Gastrocnemius medialis (tissue), 4 donors: Measurements from ENCODE around the gene CRACDL. TPM values are rescaled to one million over a fixed set of nuclear protein-coding genes. Genes with fewer than 3 reads are reported as not detected.

ENCODE experiments used
- ATAC-seq, 2 donors: fragments of 150-250 bp; one replicate each; pipeline ENCODE4 v1.9.1; 2016
- DNase-seq, 2 donors: peaks; one replicate each; pipeline ENCODE4 v3.0.0-alpha.2; 2019
- H3K27ac ChIP-seq, 4 donors: fragments of 200-600 bp; sonication (generic); 1 replicate in 1 of 4; 2 replicates in 3 of 4; pipeline ENCODE4 v1.5.1; 2016 to 2018; ENCODE audit warnings: mild to moderate bottlenecking in 2 of 4, moderate library complexity in 1 of 4
- H3K27me3 ChIP-seq, 3 donors: fragments of 200-600 bp; sonication (generic) in 2 of 3; 1 replicate in 1 of 3; 2 replicates in 2 of 3; pipeline versions ENCODE4 v1.5.1 to v1.6.0; 2016 to 2019; ENCODE audit warnings: mild to moderate bottlenecking in 1 of 3, moderate library complexity in 1 of 3
- H3K36me3 ChIP-seq, 2 donors: fragments of 200-600 bp; sonication (generic) in 1 of 2; one replicate each; pipeline ENCODE4 v1.5.1; 2017 to 2018
- H3K4me1 ChIP-seq, 2 donors: fragments of 200-600 bp; sonication (generic) in 1 of 2; one replicate each; pipeline ENCODE4 v1.5.1; 2016 to 2017; ENCODE audit warnings: mild to moderate bottlenecking in 2 of 2
- H3K4me3 ChIP-seq, 4 donors: fragments of 200-600 bp; sonication (generic) in 3 of 4; 1 replicate in 1 of 4; 2 replicates in 3 of 4; pipeline ENCODE4 v1.5.1; 2016 to 2019; ENCODE audit warnings: mild to moderate bottlenecking in 2 of 4
- H3K9me3 ChIP-seq, 3 donors: fragments of 200-600 bp; sonication (generic) in 2 of 3; 1 replicate in 1 of 3; 2 replicates in 2 of 3; pipeline ENCODE4 v1.5.1; 2016 to 2019
- POLR2A ChIP-seq, 2 donors: fragments of 450-650 bp; IDR thresholded peaks; one replicate each; pipeline ENCODE4 v1.6.1; 2017; ENCODE audit warnings: antibody characterized with exemption in 2 of 2, mild to moderate bottlenecking in 2 of 2, moderate library complexity in 2 of 2
- in situ Hi-C, 4 donors: fragments of 200-750 bp; cut with MboI; loops; one replicate each; pipeline versions ENCODE4 v1.15.0 to v1.8.0; 2017; ENCODE audit warnings: low sequenced_read_pairs in 4 of 4
- intact Hi-C: fragments of 100-400 bp; cut with DNase I; formaldehyde crosslinking; loops from one replicate; pipeline ENCODE4 v1.15.1; 2023; ENCODE audit warnings: low total_unique reads
- total RNA-seq, 4 donors: library from RNA; depleted of rRNA; stranded (reverse); fragments of >200 nt; gene quantifications; one replicate each; pipeline versions ENCODE4 v1.1.0 to v1.2.3, GENCODE V29; 2016
- TF ChIP-seq, protein P1 (sequence below), 5 experiments: fragments of 450-650 bp in 3 of 5; fragments of 200-600 bp in 2 of 5; sonication (generic) in 2 of 5; IDR thresholded peaks in 4 of 5; conservative IDR thresholded peaks in 1 of 5; 1 replicate in 4 of 5; 2 replicates in 1 of 5; pipeline ENCODE4 v1.5.1; 2016 to 2019; ENCODE audit warnings: antibody characterized with exemption in 5 of 5, mild to moderate bottlenecking in 3 of 5, moderate library complexity in 3 of 5

CRACDL gene
- total RNA-seq, 4 donors from 2014 or later, result 0.71 to 18.2 (median 2.9) TPM

GRCh38 chr2:98787700-98788099 is 148.3 kb downstream of the CRACDL start:
- ATAC-seq (no peak), DNase-seq (no peak)
- intact Hi-C loops (no loop called here), in situ Hi-C loops (no loop called here)
- no peak for TF ChIP-seq POLR2A (IDR thresholded peaks at IDR 0.05)
- TF ChIP-seq, protein P1, sequence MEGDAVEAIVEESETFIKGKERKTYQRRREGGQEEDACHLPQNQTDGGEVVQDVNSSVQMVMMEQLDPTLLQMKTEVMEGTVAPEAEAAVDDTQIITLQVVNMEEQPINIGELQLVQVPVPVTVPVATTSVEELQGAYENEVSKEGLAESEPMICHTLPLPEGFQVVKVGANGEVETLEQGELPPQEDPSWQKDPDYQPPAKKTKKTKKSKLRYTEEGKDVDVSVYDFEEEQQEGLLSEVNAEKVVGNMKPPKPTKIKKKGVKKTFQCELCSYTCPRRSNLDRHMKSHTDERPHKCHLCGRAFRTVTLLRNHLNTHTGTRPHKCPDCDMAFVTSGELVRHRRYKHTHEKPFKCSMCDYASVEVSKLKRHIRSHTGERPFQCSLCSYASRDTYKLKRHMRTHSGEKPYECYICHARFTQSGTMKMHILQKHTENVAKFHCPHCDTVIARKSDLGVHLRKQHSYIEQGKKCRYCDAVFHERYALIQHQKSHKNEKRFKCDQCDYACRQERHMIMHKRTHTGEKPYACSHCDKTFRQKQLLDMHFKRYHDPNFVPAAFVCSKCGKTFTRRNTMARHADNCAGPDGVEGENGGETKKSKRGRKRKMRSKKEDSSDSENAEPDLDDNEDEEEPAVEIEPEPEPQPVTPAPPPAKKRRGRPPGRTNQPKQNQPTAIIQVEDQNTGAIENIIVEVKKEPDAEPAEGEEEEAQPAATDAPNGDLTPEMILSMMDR (IDR thresholded peaks at IDR 0.05 in 4 of 5, conservative IDR thresholded peaks at IDR 0.05 in 1 of 5), result no peak
- no peak overlapping the region for H3K27ac ChIP-seq
- no peaks in the 10 kb centered on the region for H3K27me3 ChIP-seq
- peaks cover 0 to 5% (median 0%) of the 10 kb centered on the region in 3 donors for H3K9me3 ChIP-seq
- H3K36me3 ChIP-seq, result no peaks in the 10 kb centered on the region
- no peaks in the 10 kb centered on the region for H3K4me1 ChIP-seq
- no peak overlapping the region for H3K4me3 ChIP-seq

- Histone ChIP-seq H3K9me3 (peaks cover 0 to 5% (median 0%) of the 10 kb centered on the region in 3 donors), H3K4me1 (no peaks in the 10 kb centered on the region), H3K27ac (no peak overlapping the region), H3K4me3 (no peak overlapping the region), H3K27me3 (no peaks in the 10 kb centered on the region), H3K36me3 (no peaks in the 10 kb centered on the region)
- DNase-seq (no peak), ATAC-seq (no peak)
- TF ChIP-seq, protein P1 (IDR thresholded peaks at IDR 0.05 in 4 of 5, conservative IDR thresholded peaks at IDR 0.05 in 1 of 5), result no peak
- no peak for TF ChIP-seq POLR2A (IDR thresholded peaks at IDR 0.05)
- in situ Hi-C loops (no loop called here), intact Hi-C loops (no loop called here)
These were observed 149.8 kb downstream of the CRACDL start for GRCh38 chr2:98786179-98786578.

- no peaks in the 10 kb centered on the region for H3K27me3 ChIP-seq
These were observed 153.5 kb downstream of the CRACDL start for GRCh38 chr2:98782570-98782969.

GRCh38 chr2:98781822-98782221 is 154.2 kb downstream of the CRACDL start:
- H3K27ac ChIP-seq, result no peak overlapping the region

More at GRCh38 chr2:98782570-98782969, 153.5 kb downstream of the CRACDL start:
- Histone ChIP-seq H3K9me3 (peaks cover 0 to 5% (median 0%) of the 10 kb centered on the region in 3 donors), H3K27ac (no peak overlapping the region), H3K36me3 (no peaks in the 10 kb centered on the region), H3K4me3 (no peak overlapping the region), H3K4me1 (no peaks in the 10 kb centered on the region)
- DNase-seq (no peak), ATAC-seq (no peak)
- TF ChIP-seq, protein P1 (IDR thresholded peaks at IDR 0.05 in 4 of 5, conservative IDR thresholded peaks at IDR 0.05 in 1 of 5), result no peak
- TF ChIP-seq POLR2A (IDR thresholded peaks at IDR 0.05), result no peak
- intact Hi-C loops (no loop called here), in situ Hi-C loops (no loop called here)

More at GRCh38 chr2:98781822-98782221, 154.2 kb downstream of the CRACDL start:
- Histone ChIP-seq H3K4me1 (no peaks in the 10 kb centered on the region), H3K4me3 (no peak overlapping the region), H3K36me3 (no peaks in the 10 kb centered on the region), H3K27me3 (no peaks in the 10 kb centered on the region), H3K9me3 (peaks cover 0 to 5% (median 0%) of the 10 kb centered on the region in 3 donors)
- in situ Hi-C loops, result no loop called here
- ATAC-seq (no peak), DNase-seq (no peak)
- intact Hi-C loops, result no loop called here
- no peak for TF ChIP-seq POLR2A (IDR thresholded peaks at IDR 0.05)
- TF ChIP-seq, protein P1 (IDR thresholded peaks at IDR 0.05 in 4 of 5, conservative IDR thresholded peaks at IDR 0.05 in 1 of 5), result no peak
